Neural progenitor cell (in vitro differentiated cells): ENCODE measurements around the gene IQSEC1.

Experiments
- CTCF ChIP-seq: fragments of 200-600 bp; sonication (generic); IDR thresholded peaks from 2 replicates; pipeline ENCODE4 v1.5.1; 2017; ENCODE audit warnings: antibody characterized with exemption, mild to moderate bottlenecking
- EZH2 ChIP-seq: fragments of 200-600 bp; sonication (generic); IDR thresholded peaks from 2 replicates; pipeline ENCODE4 v1.6.1; 2017; ENCODE audit warnings: antibody characterized with exemption, mild to moderate bottlenecking, moderate library complexity

GRCh38 chr3:13066834-13067233, 6.4 kb downstream of the IQSEC1 start:
- no peak for TF ChIP-seq CTCF
- no peak for TF ChIP-seq EZH2
